GM19099 (cell line): Measurements from ENCODE around the gene CFAP73.

Experiments used
- POLR2A ChIP-seq: IDR thresholded peaks from 3 replicates; pipeline ENCODE4 v1.6.1; 2011; ENCODE audit warnings: low read depth; ENCODE audit not compliant: insufficient read length; ENCODE audit errors: extremely low read depth

CFAP73 gene

DNA sequence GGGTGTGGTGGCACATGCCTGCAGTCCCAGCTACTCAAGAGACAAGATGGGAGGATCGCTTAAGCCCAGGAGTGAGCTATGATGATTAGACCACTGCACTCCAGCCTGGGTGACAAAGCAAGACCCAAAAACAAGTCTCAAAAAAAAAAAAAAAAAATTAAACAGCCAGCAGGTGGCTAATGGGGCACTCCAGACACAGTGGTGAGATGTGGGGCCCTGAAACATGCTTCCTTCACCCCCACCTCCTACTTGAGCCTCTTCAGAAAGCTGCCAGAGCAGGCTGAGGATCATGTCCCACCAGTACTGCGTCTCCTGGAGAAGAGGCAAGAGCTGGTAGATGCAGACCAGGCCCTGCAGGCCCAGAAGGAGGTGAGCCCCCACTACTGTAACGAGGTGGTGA lies 2.1 kb downstream of the CFAP73 start:
- no peak for TF ChIP-seq POLR2A

DNA sequence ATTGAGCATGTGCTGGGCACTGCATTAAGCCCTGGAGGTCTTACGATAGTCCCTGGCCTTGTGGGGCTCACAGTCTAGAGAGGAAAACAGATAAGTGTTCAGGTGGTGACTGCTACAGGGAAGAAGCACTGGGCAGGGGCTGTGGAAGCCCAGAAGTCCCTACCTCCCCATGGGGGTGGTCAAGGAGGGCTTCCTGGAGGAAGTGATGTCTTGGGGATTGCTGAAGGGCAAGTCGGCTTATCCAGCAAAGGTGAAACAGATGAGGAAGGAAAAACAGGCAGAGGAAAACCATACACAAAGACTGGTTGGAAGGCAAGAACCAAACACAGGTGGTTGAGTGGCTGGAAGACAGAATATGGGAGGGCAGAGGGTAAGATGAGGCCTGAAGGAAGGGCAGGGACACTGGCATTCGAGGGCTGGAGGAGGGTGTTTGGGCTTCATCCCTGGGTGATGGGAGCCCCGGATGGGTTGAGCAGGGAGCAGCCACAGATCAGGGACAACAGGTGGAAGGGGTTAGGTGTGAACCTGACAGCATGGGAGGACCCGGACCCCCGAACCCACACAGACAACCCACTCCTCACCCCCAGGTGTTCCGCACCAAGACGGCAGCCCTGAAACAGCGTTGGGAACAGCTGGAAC lies 2.8 kb downstream of the CFAP73 start:
- TF ChIP-seq POLR2A, result no peak

DNA sequence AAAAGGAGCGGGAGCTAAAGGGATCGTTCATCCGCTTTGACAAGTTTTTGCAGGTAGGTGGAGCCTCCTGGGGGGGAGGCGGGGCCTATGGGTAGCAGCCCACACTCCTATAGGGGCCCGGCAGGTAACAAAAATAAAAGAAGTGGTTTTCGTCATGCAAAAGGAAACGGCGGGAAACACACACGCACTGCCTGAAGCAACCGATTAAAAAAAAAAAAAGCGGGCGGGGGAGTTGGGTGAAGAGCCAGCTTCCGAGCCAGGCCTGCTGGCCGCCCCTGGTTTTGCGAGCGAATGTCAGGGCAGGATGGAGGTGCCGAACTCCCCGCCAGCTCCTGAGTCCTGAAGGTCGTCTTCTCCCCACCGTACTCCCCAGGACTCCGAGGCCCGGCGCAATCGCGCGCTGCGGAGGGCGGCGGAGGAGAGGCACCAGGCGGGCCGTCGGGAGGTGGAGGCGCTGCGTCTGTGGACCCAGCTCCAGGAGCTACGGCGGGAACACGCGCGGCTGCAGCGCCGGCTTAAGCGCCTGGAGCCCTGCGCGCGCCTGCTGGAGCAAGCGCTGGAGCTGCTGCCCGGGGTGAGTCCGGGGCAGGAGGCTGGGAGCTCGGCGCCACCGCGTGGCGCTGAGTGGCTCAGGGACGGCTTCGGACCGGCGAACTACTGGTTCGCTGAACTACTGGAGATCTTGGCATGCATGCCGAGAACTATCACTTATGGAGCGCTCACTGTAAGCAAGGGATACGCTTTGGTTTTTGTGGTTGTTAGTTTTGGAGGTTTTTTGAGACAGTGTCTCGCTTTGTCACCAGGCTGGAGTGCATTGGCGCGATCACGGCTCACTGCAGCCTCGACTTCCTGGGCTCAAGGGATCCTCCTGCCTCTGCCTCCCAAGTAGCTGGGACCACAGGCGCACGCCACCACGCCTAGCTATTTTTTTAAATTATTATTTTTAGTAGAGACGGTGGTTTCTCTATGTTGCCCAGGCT lies 3.6 kb downstream of the CFAP73 start:
- TF ChIP-seq POLR2A, result no peak

DNA sequence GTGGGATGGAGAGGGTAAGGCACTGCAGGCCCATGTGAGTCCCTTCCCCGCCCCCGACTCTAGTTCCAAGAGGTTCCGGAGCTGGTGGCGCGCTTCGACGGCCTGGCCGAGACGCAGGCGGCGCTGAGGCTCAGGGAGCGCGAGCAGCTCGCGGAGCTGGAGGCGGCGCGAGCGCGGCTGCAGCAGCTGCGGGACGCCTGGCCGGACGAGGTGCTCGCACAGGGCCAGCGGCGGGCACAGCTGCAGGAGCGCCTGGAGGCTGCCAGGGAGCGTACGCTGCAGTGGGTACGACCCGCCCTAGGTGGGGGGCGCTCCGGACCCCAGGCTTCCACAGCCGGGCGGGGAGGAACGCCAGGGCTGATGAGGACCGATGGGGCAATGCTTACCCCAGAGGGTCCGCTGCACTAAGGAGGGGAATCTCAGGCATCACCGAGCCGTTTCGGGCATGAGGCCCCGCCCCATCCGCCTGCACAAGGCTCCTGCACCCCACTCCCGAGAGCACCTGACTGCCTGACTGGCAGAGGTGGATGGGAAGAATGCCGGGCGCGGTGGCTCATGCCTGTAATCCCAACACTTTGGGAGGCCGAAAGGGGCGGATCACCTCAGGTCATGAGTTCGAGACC lies 4.9 kb downstream of the CFAP73 start:
- no peak for TF ChIP-seq POLR2A

DNA sequence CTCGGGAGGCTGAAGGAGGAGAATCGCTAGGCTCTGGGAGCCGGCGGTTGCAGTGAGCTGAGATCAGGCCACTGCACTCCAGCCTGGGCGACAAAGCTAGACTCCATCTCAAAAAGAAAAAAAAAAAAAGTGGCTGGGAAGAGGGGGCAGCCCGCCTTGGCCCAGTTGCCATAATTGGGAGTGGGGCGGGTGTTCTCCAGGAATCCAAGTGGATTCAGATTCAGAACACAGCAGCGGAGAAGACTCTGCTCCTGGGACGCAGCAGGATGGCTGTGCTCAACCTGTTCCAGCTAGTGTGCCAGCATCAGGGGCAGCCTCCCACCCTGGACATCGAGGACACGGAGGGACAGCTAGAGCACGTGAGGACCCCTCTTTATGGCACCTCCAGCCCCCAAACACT lies 5.5 kb downstream of the CFAP73 start:
- TF ChIP-seq POLR2A, result no peak

DNA sequence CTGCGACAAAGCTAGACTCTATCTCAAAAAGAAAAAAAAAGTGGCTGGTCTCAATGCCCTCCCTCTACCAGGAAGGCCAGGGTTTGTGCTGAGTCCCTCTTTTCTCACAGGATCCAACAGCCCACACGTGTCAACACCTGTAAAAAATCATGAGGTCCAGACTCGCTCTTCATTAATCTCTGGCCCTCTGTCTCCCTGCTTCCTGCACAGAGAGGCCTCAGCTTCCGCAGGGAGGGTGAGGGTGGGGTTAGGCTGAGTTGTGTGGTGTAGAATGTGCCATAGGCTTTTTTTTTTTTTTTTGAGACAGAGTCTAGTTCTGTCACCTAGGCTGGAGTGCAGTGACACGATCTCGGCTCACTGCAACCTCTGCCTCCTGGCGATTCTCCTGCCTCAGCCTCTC lies 6.1 kb downstream of the CFAP73 start:
- no peak for TF ChIP-seq POLR2A

DNA sequence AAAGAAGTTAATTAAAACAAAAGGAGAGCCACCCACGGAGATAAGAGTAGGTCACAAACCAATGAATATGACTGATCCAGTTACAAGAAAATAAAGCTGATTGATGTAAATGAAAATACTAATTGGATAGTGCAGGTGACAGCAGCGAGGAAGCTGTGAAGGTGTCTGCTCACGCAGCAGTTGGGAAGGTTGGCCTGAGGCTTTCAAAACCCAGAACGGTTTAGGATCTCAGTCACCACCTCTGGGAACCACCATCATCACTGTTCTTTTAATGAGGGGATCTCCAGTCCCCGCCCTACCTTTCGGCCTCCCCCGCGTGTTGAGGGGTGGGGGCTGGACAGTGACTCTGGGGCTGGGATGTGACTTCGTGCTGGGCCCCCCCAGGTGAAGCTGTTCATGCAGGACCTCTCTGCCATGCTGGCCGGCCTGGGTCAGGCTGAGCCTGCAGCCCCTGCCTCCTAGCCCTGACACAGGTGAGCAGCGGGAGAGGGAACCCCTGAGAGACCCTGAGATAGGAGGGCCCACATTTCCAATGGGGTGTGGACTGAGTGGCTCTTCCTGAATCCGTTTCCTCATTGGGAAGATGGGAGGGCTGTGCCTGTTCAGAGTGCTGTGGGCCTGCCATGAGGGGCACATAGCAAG lies 7.8 kb downstream of the CFAP73 start:
- TF ChIP-seq POLR2A, result no peak

DNA sequence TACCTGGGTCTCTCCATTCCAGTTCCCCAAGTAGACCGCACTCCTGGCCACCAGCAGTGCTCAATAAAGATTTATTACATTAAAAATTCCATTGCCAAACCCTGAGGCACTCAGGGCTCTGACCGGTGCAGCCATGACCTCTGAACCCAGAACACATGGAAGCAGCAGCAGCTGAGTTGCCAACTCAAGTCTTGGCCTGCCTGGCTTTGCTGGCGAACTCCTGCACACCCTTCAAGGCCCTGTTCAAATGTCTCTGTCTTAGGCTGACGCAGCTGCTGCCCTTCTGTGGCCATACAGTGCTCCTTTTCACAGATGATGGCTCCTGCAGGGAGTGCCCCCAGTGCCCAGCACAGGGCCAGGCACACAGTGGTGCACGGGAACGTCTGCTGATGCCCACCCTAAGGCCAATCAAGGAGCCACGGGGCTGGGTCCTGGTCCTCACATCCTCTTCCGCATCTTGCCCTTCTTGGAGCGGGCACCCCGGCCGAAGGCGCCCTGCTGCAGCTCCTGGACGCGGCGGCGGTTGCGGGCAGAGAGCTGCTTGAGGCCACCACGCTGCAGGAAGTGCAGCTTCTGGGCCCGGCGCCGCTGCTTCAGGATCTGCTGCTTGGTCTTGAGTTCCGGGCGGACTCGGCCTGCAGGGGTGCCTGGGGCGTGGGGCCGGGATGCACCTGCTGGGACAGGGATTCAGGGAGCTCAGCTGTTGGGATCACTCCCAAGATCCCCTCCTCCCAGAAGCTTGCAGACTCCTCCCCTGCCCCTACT lies 9.1 kb downstream of the CFAP73 start:
- no peak for TF ChIP-seq POLR2A

DNA sequence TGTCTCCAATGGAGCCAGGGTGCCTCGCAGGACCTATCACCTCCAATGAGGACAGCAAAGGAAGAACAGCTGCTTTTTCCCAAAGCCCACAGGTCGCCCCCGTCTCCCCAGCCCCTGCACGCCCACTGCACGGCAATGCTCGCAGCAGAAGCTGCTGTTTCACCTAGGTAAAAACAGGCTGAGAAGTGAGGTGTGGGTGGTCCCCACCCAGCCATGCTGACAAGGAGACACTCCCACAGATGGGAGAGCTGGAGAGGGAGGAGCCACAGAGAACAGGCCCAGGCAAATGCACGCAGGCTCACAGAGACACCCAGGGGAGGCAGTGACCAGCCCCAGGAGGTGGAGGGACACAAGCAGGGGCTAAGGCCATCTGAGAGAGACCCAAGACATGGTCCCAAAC lies 10.4 kb downstream of the CFAP73 start:
- TF ChIP-seq POLR2A, result no peak

DNA sequence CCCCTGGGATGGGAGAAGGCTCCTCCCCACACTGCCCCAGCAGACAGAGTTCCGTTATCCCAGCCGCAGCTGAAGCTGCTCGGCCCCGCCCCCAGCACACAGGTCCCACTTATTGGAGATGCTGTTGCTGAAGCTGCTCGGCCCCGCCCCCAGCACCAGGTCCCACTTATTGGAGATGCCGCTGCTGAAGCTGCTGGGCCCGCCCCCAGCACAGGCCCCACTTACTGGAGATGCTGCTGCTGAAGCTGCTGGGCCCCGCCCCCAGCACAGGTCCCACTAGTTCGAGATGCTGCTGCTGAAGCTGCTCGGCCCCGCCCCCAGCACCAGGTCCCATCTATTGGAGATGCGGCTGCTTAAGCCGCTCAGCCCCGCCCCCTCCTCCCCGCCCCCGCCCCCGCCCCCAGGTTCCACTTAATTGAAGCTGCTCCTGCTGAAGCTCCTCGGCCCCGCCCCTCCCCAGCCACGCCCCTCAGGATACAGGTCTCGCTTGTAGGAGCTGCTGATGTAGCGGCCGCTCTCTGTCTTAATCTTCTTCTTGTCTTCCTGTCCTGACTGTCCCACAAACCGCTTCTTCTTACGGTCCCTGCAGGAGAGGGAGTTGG lies 12.0 kb downstream of the CFAP73 start:
- no peak for TF ChIP-seq POLR2A

DNA sequence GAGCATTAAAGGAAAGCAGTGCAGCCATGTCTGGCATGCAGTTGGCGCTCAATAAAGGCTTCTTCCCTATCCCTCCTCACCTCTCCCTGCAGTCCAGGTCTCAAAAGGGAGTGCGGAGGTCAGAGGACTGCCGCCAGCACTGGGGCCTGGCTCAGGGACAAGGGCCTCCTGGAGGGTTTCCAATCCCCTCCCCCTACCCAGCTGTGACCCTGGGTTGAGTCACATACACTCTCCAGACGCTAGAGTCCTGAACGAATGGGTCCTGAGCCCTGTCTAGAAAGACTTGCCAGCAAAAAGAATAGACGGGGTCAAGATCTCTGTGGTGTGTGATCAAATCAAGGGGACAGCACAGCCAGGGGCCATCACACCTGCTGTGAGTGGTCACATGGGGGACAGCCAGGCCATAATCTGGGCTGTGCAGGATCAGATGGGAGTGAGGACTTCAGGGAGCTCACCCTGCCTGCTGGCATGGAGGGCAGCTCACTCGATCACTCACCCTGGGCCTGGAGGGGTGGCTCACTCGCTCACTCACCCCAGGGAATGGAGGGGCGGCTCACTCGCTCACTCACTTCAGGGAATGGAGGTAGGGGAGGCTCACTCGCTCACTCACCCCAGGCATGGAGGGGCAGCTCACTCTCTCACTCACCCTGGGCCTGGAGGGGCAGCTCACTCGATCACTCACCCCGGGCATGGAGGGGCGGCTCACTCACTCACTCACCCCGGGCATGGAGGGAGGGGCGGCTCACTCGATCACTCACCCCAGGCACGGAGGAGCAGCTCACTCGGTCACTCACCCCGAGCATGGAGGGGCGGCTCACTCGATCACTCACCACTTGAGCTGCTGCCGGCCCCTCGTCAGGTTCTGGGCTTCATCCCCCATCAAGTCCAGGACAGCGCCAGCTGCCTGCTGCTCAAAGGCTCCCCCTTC lies 12.8 kb downstream of the CFAP73 start:
- TF ChIP-seq POLR2A, result no peak

DNA sequence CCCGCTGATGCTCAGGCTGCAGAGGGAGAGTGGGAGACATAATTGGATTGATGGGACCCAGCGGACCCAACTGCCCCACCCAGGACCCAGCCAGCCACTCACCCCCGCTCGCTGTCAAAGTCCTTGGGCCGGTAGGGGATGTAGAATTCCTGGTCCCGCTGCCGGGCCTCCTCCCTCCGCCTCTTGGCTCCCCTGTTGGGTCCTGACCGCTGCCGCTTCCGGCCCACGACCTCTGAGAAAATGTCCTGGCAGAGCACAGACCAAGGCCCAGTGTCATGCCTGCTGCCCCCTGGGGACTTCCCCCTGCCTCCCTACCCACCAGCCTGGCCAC lies 13.5 kb downstream of the CFAP73 start:
- TF ChIP-seq POLR2A, result no peak

DNA sequence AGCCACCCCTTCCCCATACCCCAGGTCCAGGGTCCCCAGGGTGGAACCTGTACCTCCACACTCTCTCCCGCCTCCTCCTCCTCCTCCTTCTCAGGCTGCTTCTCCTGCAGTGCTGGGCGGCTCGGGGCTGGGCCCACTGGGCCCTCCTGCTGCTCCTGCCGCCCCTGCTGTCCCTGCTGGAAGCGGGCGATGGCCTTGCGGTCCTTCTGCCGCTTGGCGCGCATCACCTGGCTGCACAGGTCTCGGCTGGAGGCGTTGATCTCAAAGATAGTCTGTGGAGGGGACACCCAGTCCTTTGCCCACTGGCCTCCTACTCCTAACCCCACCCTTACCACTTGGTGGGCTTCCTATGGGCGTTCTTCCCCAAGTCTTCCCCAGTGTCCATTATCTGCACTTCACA lies 14.5 kb downstream of the CFAP73 start:
- TF ChIP-seq POLR2A, result no peak

DNA sequence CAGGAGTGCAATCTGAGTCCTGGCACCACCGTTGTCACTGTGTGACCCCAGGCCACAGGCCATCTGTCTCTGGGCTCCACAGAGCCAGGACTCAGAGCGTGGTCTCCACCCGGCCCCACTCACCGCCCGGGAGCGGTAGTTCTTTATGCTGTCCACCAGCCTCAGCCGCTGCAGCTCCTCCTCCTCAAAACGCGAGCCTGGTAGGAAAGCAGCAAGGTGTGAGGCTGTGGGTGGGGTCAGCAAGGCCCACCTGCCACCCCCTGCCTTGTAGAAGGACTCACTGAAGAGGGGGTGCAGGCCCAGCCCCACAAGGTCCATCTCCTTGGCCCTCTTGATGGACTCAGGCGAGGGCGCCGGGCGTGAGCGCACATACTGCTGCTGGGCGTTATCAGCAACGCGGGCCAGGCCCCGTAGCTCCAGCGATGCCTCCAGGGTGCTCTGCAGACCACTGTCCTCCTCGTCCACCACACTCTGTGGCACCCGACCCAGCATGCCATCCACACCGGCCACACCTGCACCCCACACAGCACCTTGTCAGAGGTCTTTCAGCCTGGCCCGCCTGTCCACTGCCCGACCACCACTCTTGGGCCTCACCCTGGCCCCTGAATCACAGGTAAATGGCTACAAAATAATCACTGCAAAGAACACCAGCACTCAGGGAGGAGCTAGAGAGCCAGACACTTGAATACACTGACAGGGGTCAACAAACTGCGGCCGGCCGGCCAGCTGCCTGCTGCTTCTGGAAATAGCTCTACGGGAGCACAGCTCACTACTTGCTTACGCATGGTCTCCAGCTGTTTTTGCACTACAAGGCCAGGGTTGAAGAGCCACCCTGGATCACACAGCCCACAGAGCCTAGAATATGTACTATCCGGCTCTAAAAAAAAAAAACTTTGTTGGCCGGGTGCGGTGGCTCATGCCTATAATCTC lies 16.3 kb downstream of the CFAP73 start:
- no peak for TF ChIP-seq POLR2A
